HG02852 (cell line): ENCODE measurements around the gene SGPP2.

Experiments
- ATAC-seq: cut with Tn5 transposase; IDR thresholded peaks from one replicate; pipeline ENCODE4 v1.9.1; 2021; ENCODE audit warnings: mild to moderate bottlenecking, moderate library complexity; ENCODE audit not compliant: unreplicated experiment

The SGPP2 gene

GRCh38 chr2:222521099-222521498 lies 96.8 kb downstream of the SGPP2 start:
- peak; percentile 71 for ATAC-seq

- no peak for ATAC-seq
Measured at GRCh38 chr2:222522082-222522481, 97.7 kb downstream of the SGPP2 start.

GRCh38 chr2:222523783-222524544 lies 99.6 kb downstream of the SGPP2 start:
- peak; percentile 45 for ATAC-seq

- no peak for ATAC-seq
Measured at GRCh38 chr2:222525811-222526210, 101.5 kb downstream of the SGPP2 start.

GRCh38 chr2:222526480-222527277 lies 102.3 kb downstream of the SGPP2 start:
- ATAC-seq = peak; percentile 46

GRCh38 chr2:222532315-222532714 lies 108.0 kb downstream of the SGPP2 start:
- ATAC-seq = no peak

GRCh38 chr2:222535477-222535876 lies 111.1 kb downstream of the SGPP2 start:
- ATAC-seq = no peak

- peak; percentile 80 for ATAC-seq
Measured at GRCh38 chr2:222538535-222538934, 114.2 kb downstream of the SGPP2 start.

GRCh38 chr2:222544661-222545060 lies 120.3 kb downstream of the SGPP2 start:
- no peak for ATAC-seq

- ATAC-seq = no peak
Measured at GRCh38 chr2:222545823-222546795, 121.8 kb downstream of the SGPP2 start.

GRCh38 chr2:222547083-222547482 lies 122.7 kb downstream of the SGPP2 start:
- ATAC-seq = no peak

GRCh38 chr2:222548992-222549391 lies 124.6 kb downstream of the SGPP2 start:
- no peak for ATAC-seq

GRCh38 chr2:222554517-222554916 lies 130.2 kb downstream of the SGPP2 start:
- no peak for ATAC-seq

GRCh38 chr2:222561151-222561550 lies 136.8 kb downstream of the SGPP2 start:
- no peak for ATAC-seq

- ATAC-seq = peak; percentile 86
Measured at GRCh38 chr2:222561817-222562645, 137.7 kb downstream of the SGPP2 start.

- no peak for ATAC-seq
Measured at GRCh38 chr2:222563106-222563718, 138.9 kb downstream of the SGPP2 start.

GRCh38 chr2:222563936-222564335 lies 139.6 kb downstream of the SGPP2 start:
- ATAC-seq = no peak

- no peak for ATAC-seq
Measured at GRCh38 chr2:222566229-222566628, 141.9 kb downstream of the SGPP2 start.

GRCh38 chr2:222568865-222569264 lies 144.5 kb downstream of the SGPP2 start:
- ATAC-seq = no peak

- ATAC-seq = no peak
Measured at GRCh38 chr2:222569826-222570225, 145.5 kb downstream of the SGPP2 start.
